Right lobe of liver (tissue), 6 donors: ENCODE measurements around the gene NRXN3. TPM values are rescaled to one million over a fixed set of nuclear protein-coding genes. Genes with fewer than 3 reads are reported as not detected.

Source experiments
- ATAC-seq, 4 donors: fragments of 200-7000 bp; cut with Tn5 transposase; one replicate each; pipeline ENCODE4 v1.9.1; 2020; ENCODE audit warnings: mild to moderate bottlenecking in 4 of 4, moderate library complexity in 4 of 4
- DNase-seq, 3 donors: peaks; one replicate each; pipeline ENCODE4 v3.0.0-alpha.2; 2020
- H3K27ac ChIP-seq, 3 donors: fragments of 200-600 bp; one replicate each; pipeline ENCODE4 v1.8.0; 2022
- H3K27me3 ChIP-seq, 2 donors: fragments of 200-600 bp; one replicate each; pipeline ENCODE4 v1.8.0; 2022
- H3K36me3 ChIP-seq, 4 donors: fragments of 200-600 bp; sonication (generic) in 1 of 4; one replicate each; pipeline versions ENCODE4 v1.5.1 to v1.8.0; 2017 to 2022; ENCODE audit warnings: control low read depth in 1 of 4
- H3K4me1 ChIP-seq, 4 donors: fragments of 200-600 bp; sonication (generic) in 1 of 4; one replicate each; pipeline versions ENCODE4 v1.5.1 to v1.8.0; 2017 to 2022; ENCODE audit warnings: control low read depth in 1 of 4
- H3K4me3 ChIP-seq, 3 donors: fragments of 200-600 bp; one replicate each; pipeline ENCODE4 v1.8.0; 2022
- H3K9me3 ChIP-seq, 4 donors: fragments of 200-600 bp; sonication (generic) in 1 of 4; one replicate each; pipeline versions ENCODE4 v1.5.1 to v1.8.0; 2017 to 2022; ENCODE audit warnings: control low read depth in 1 of 4
- POLR2A ChIP-seq: fragments of 450-650 bp; IDR thresholded peaks from one replicate; pipeline ENCODE4 v1.6.1; 2017; ENCODE audit warnings: antibody characterized with exemption, mild to moderate bottlenecking
- WGBS: methylation state at CpG from one replicate; pipeline ENCODE4 v1.1.6; 2018; ENCODE audit warnings: low coverage, low lambda C conversion rate; ENCODE audit not compliant: insufficient coverage; ENCODE audit errors: missing lambda C conversion rate; 5-methylcytosine and 5-hydroxymethylcytosine counted together
- intact Hi-C, 2 donors: fragments of 100-400 bp; cut with DNase I; formaldehyde crosslinking; loops; one replicate each; pipeline versions ENCODE4 v1.11.2 to v1.14.1; 2022
- total RNA-seq, 6 experiments: library from RNA; depleted of rRNA in 2 of 6; stranded (reverse); fragments of >200 nt in 2 of 6; fragmentation: NEBNext Ultra II Directional in 3 of 6; extraction: Animal tissue kit (Norgen Biotek cat#: 25700) in 3 of 6; gene quantifications; one replicate each; pipeline versions ENCODE4 v1.1.0 to v1.2.4, GENCODE V29; 2016 to 2023
- TF ChIP-seq, protein P1 (sequence below), 4 donors: fragments of 200-600 bp in 3 of 4; fragments of 450-650 bp in 1 of 4; IDR thresholded peaks; one replicate each; pipeline versions ENCODE4 v1.5.1 to v1.8.0; 2016 to 2022; ENCODE audit warnings: antibody characterized with exemption in 4 of 4, mild to moderate bottlenecking in 2 of 4
- donor health status: DM: no; HTN: yes; CAD: no.
- donor health status: DM: no; HTN: no; CAD: no.
- donor health status: DM: no; HTN: no; CAD: no.
- donor health status: DM: no; HTN: yes; CAD: no.
- donor health status: DM: no; HTN: yes; CAD: no.

Gene NRXN3
- total RNA-seq, 6 experiments from 2014 or later, result 0.06 to 0.51 (median 0.23) TPM; not detected in 1

- ATAC-seq, result no peak
Measured at GRCh38 chr14:78644824-78645559, 474.8 kb downstream of the NRXN3 start.

DNA sequence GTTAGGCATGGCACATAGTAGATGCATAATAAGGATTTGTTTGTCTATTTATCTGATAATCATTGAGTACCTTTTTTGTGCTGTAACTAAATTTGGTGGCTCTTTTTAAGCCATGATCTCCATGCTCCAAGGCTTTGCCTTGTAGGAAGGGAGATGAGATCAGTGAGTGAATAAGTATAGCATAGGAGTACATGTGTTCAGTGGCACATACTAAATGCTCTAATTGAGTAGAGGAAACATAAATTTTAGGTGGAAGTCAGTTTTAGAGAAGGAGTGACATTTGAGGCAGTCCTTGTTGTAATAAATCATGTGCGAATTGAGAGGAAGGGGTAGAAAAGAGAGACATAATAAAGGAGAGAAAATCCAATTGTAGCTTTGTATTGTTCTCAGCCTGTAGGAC is 482.6 kb downstream of the NRXN3 start:
- Histone ChIP-seq H3K36me3 (no peaks in the 10 kb centered on the region), H3K27me3 (no peaks in the 10 kb centered on the region), H3K4me3 (no peak overlapping the region), H3K27ac (no peak overlapping the region), H3K4me1 (no peaks in the 10 kb centered on the region), H3K9me3 (no peaks in the 10 kb centered on the region)
- intact Hi-C loops, result no loop called here
- no peak for TF ChIP-seq POLR2A
- TF ChIP-seq, protein P1, sequence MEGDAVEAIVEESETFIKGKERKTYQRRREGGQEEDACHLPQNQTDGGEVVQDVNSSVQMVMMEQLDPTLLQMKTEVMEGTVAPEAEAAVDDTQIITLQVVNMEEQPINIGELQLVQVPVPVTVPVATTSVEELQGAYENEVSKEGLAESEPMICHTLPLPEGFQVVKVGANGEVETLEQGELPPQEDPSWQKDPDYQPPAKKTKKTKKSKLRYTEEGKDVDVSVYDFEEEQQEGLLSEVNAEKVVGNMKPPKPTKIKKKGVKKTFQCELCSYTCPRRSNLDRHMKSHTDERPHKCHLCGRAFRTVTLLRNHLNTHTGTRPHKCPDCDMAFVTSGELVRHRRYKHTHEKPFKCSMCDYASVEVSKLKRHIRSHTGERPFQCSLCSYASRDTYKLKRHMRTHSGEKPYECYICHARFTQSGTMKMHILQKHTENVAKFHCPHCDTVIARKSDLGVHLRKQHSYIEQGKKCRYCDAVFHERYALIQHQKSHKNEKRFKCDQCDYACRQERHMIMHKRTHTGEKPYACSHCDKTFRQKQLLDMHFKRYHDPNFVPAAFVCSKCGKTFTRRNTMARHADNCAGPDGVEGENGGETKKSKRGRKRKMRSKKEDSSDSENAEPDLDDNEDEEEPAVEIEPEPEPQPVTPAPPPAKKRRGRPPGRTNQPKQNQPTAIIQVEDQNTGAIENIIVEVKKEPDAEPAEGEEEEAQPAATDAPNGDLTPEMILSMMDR (IDR thresholded peaks at IDR 0.05), result no peak
- DNase-seq, result no peak
- 63% methylated on average over 1 of the region's 1 CpG for WGBS
- no peak for ATAC-seq

More at GRCh38 chr14:78644824-78645559, 474.8 kb downstream of the NRXN3 start:
- no peak for DNase-seq
- WGBS, result 49% methylated on average over 22 of the region's 22 CpGs
- no peaks in the 10 kb centered on the region for H3K36me3 ChIP-seq
- H3K4me1 ChIP-seq, result no peaks in the 10 kb centered on the region
- no peak overlapping the region for H3K27ac ChIP-seq
- H3K27me3 ChIP-seq, result no peaks in the 10 kb centered on the region
- H3K4me3 ChIP-seq, result no peak overlapping the region
- intact Hi-C loops, result no loop called here
- H3K9me3 ChIP-seq, result no peaks in the 10 kb centered on the region
- TF ChIP-seq POLR2A, result no peak
- TF ChIP-seq, protein P1 (IDR thresholded peaks at IDR 0.05), result no peak

DNA sequence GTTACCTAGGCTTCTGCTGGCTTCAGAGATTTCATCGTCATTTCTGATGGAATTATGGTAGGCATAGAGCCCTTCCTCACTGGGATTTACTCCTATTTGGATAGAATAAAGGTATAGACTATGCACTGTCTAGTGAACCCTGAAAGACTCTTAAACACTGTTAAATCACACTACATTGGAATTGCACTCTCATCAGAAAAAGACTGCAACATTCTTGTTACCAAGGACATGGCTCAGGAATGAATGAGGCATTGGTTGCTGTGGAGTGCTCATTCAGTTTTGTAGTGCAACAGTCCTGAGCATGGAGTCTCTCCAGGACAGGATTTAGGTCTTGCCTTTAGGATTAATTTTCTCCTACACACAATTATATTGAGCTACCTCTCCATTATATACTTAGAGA is 483.0 kb downstream of the NRXN3 start:
- ATAC-seq (no peak), DNase-seq (no peak)
- H3K36me3 ChIP-seq, result no peaks in the 10 kb centered on the region
- H3K27me3 ChIP-seq, result no peaks in the 10 kb centered on the region
- no peaks in the 10 kb centered on the region for H3K9me3 ChIP-seq
- no peaks in the 10 kb centered on the region for H3K4me1 ChIP-seq
- H3K4me3 ChIP-seq, result no peak overlapping the region
- no CpG with 5 or more reads among the region's 1 CpG for WGBS
- intact Hi-C loops, result no loop called here
- TF ChIP-seq, protein P1 (IDR thresholded peaks at IDR 0.05), result no peak
- no peak for TF ChIP-seq POLR2A
- H3K27ac ChIP-seq, result no peak overlapping the region

DNA sequence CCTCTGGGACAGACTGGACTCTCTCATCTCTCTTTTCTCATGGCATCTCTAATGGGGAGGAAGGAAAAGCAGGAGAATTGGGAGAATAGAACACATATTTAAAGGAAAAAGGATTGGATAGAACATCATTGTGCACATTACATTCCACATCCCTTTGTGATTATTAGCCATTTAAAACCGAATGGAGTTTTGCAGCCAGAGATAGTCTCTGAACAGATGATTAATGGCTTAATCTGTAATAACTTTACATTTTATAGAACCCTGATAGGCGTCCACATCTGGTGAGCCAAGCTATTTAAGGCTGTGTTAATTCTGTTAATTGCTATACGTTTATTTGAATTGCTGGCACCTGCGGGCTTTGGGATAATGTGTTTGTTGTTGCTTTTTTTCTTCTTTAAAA is 487.3 kb downstream of the NRXN3 start:
- H3K27ac ChIP-seq, result no peak overlapping the region
- WGBS, result 53% methylated on average over 4 of the region's 4 CpGs
- DNase-seq (no peak), ATAC-seq (no peak)
- no peaks in the 10 kb centered on the region for H3K36me3 ChIP-seq
- intact Hi-C loops, result no loop called here
- no peaks in the 10 kb centered on the region for H3K9me3 ChIP-seq
- no peak for TF ChIP-seq POLR2A
- TF ChIP-seq, protein P1 (IDR thresholded peaks at IDR 0.05), result no peak
- no peaks in the 10 kb centered on the region for H3K4me1 ChIP-seq
- H3K27me3 ChIP-seq, result no peaks in the 10 kb centered on the region
- H3K4me3 ChIP-seq, result no peak overlapping the region
